Breast epithelium (tissue), 4 donors: ENCODE results near the gene LHPP. TPM values are rescaled to one million over a fixed set of nuclear protein-coding genes. Genes with fewer than 3 reads are reported as not detected.

ENCODE experiments used
- DNase-seq, 2 donors: peaks; one replicate each; pipeline ENCODE4 v3.0.0-alpha.2; 2019; ENCODE audit warnings: low spot score in 2 of 2
- H3K27ac ChIP-seq, 2 donors: fragments of 200-600 bp; sonication (generic) in 1 of 2; one replicate each; pipeline ENCODE4 v1.5.1; 2016 to 2019; ENCODE audit warnings: mild to moderate bottlenecking in 1 of 2
- H3K27me3 ChIP-seq, 2 donors: fragments of 200-600 bp; sonication (generic) in 1 of 2; one replicate each; pipeline versions ENCODE4 v1.5.1 to v1.6.0; 2017 to 2019; ENCODE audit warnings: control low read depth in 1 of 2, mild to moderate bottlenecking in 1 of 2
- H3K36me3 ChIP-seq: fragments of 200-600 bp; one replicate; pipeline ENCODE4 v1.5.1; 2019
- H3K4me1 ChIP-seq, 2 donors: fragments of 200-600 bp; sonication (generic); one replicate each; pipeline ENCODE4 v1.5.1; 2016 to 2019; ENCODE audit warnings: control low read depth in 1 of 2
- H3K4me3 ChIP-seq, 3 donors: fragments of 200-600 bp; sonication (generic); 1 replicate in 2 of 3; 2 replicates in 1 of 3; pipeline ENCODE4 v1.5.1; 2016 to 2019; ENCODE audit warnings: mild to moderate bottlenecking in 3 of 3, moderate library complexity in 2 of 3
- H3K9me3 ChIP-seq, 2 donors: fragments of 200-600 bp; sonication (generic) in 1 of 2; one replicate each; pipeline ENCODE4 v1.5.1; 2016 to 2019; ENCODE audit warnings: control low read depth in 1 of 2
- CTCF ChIP-seq, 3 donors: fragments of 450-650 bp; IDR thresholded peaks; one replicate each; pipeline ENCODE4 v1.5.1; 2016 to 2017; ENCODE audit warnings: antibody characterized with exemption in 3 of 3, mild to moderate bottlenecking in 3 of 3, moderate library complexity in 3 of 3
- POLR2A ChIP-seq: fragments of 450-650 bp; IDR thresholded peaks from one replicate; pipeline ENCODE4 v1.6.1; 2016; ENCODE audit warnings: antibody characterized with exemption, mild to moderate bottlenecking, moderate library complexity
- POLR2AphosphoS5 ChIP-seq, 3 donors: sonication (generic); formaldehyde crosslinking; IDR thresholded peaks; one replicate each; pipeline ENCODE4 v1.6.1; 2017; ENCODE audit warnings: antibody characterized with exemption in 3 of 3
- intact Hi-C: fragments of 100-400 bp; cut with DNase I; formaldehyde crosslinking; loops from one replicate; pipeline ENCODE4 v1.15.1; 2023; ENCODE audit warnings: low total_unique reads
- total RNA-seq, 3 donors: library from RNA; depleted of rRNA; stranded (reverse); fragments of >200 nt; gene quantifications; one replicate each; pipeline ENCODE4 v1.1.0, GENCODE V29; 2016

The LHPP gene
- total RNA-seq, 3 donors from 2014 or later: 13.1 to 19.6 (median 17.0) TPM

- Histone ChIP-seq H3K36me3 (no peaks in the 10 kb centered on the region), H3K9me3 (no peaks in the 10 kb centered on the region), H3K27me3 (no peaks in the 10 kb centered on the region), H3K4me3 (no peak overlapping the region), H3K27ac (no peak overlapping the region), H3K4me1 (no peaks in the 10 kb centered on the region)
- intact Hi-C loops: no loop called here
- TF ChIP-seq POLR2AphosphoS5 (IDR thresholded peaks at IDR 0.05): no peak
- no peak for TF ChIP-seq POLR2A
- TF ChIP-seq CTCF (IDR thresholded peaks at IDR 0.05): no peak
- DNase-seq: no peak
These were observed 21.3 kb downstream of the LHPP start for GRCh38 chr10:124482876-124483275.

- TF ChIP-seq POLR2A: no peak
- TF ChIP-seq CTCF (IDR thresholded peaks at IDR 0.05): no peak
These were observed 22.4 kb downstream of the LHPP start for GRCh38 chr10:124484031-124484430.

DNA sequence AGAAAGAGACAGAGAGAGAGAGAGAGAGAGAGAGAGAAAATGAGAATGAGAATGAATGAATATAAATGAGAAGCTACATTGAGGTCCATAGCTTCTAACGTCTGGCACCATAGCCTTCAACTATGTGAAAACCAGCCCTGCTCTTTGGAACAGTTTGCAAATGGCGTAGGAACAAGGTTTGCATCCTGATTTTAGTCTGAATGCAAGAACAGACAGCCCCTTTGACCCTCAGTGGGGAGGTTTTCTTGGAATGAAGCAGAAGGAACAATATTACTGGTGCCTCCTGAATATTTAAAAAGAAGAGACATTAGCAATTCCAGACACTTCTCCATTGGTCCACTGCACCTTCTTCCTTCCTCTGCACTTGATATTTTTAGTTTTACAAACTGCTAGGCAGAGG lies 23.0 kb downstream of the LHPP start:
- H3K4me1 ChIP-seq: no peaks in the 10 kb centered on the region
- H3K27ac ChIP-seq: no peak overlapping the region
- intact Hi-C loops: no loop called here
- no peaks in the 10 kb centered on the region for H3K27me3 ChIP-seq
- TF ChIP-seq POLR2A (no peak), POLR2AphosphoS5 (IDR thresholded peaks at IDR 0.05) (no peak), CTCF (IDR thresholded peaks at IDR 0.05) (no peak)
- no peaks in the 10 kb centered on the region for H3K9me3 ChIP-seq
- DNase-seq: no peak
- no peaks in the 10 kb centered on the region for H3K36me3 ChIP-seq
- H3K4me3 ChIP-seq: no peak overlapping the region

More at GRCh38 chr10:124484031-124484430, 22.4 kb downstream of the LHPP start:
- H3K4me1 ChIP-seq: no peaks in the 10 kb centered on the region
- H3K27ac ChIP-seq: no peak overlapping the region
- no peak for DNase-seq
- H3K27me3 ChIP-seq: no peaks in the 10 kb centered on the region
- H3K4me3 ChIP-seq: no peak overlapping the region
- intact Hi-C loops: no loop called here
- H3K9me3 ChIP-seq: no peaks in the 10 kb centered on the region
- no peaks in the 10 kb centered on the region for H3K36me3 ChIP-seq

DNA sequence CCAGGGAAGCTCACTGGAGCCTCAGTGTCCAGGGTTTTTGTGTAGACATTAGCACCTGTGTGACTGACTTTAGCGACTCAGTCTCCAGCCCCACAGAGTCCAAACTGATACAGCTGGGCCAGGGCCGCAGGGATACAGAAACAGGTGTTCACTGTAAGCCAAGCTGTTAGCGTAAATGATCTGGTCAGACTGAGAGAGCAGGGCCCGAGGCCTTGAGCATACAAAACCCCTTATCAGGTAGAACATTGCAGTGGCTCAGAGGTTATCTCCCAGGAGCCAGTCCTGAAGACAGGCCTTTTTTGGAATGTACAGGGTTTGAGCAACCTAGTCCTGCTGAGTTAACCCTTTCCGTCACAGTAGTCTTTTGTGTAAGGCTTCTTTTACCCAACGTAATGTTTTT lies 25.0 kb downstream of the LHPP start:
- TF ChIP-seq POLR2AphosphoS5 (IDR thresholded peaks at IDR 0.05) (no peak), POLR2A (no peak), CTCF (IDR thresholded peaks at IDR 0.05) (no peak)
- Histone ChIP-seq H3K9me3 (no peaks in the 10 kb centered on the region), H3K36me3 (no peaks in the 10 kb centered on the region), H3K4me3 (no peak overlapping the region), H3K4me1 (no peaks in the 10 kb centered on the region), H3K27ac (no peak overlapping the region), H3K27me3 (no peaks in the 10 kb centered on the region)
- intact Hi-C loops: no loop called here
- no peak for DNase-seq

GRCh38 chr10:124491105-124491504 lies 29.5 kb downstream of the LHPP start:
- DNase-seq: no peak
- H3K27me3 ChIP-seq: no peaks in the 10 kb centered on the region
- H3K4me1 ChIP-seq: no peaks in the 10 kb centered on the region
- H3K4me3 ChIP-seq: no peak overlapping the region
- intact Hi-C loops: no loop called here
- H3K27ac ChIP-seq: no peak overlapping the region
- no peaks in the 10 kb centered on the region for H3K9me3 ChIP-seq
- H3K36me3 ChIP-seq: no peaks in the 10 kb centered on the region
- no peak for TF ChIP-seq POLR2AphosphoS5 (IDR thresholded peaks at IDR 0.05)
- TF ChIP-seq POLR2A: no peak
- no peak for TF ChIP-seq CTCF (IDR thresholded peaks at IDR 0.05)
